ACC112 (cell line): Measurements from ENCODE around the gene KLHL13.
"Not testable (repeated sequence)": the region's sequence is repeated elsewhere in the genome, so short reads cannot be mapped to it uniquely, and the experiment has no call there.

Experiments used
- H2AFZ ChIP-seq: fragments of 200-600 bp; sonication (generic); one replicate; pipeline ENCODE4 v1.6.0; 2017; ENCODE audit warnings: antibody characterized with exemption, low read length; ENCODE audit not compliant: unreplicated experiment
- H3K27ac ChIP-seq: fragments of 200-600 bp; sonication (generic); 2 replicates; pipeline ENCODE4 v1.5.1; 2014; ENCODE audit warnings: low read depth, mild to moderate bottlenecking, antibody characterized with exemption, low read length, moderate library complexity
- H3K27me3 ChIP-seq: fragments of 200-600 bp; sonication (generic); 2 replicates; pipeline ENCODE4 v1.6.1; 2014; ENCODE audit warnings: mild to moderate bottlenecking, antibody characterized with exemption, low read length, moderate library complexity, mixed read lengths; ENCODE audit not compliant: insufficient read depth
- H3K36me3 ChIP-seq: fragments of 200-600 bp; sonication (generic); 2 replicates; pipeline ENCODE4 v1.6.1; 2016; ENCODE audit warnings: mild to moderate bottlenecking, antibody characterized with exemption, low read length, moderate library complexity, mixed read lengths; ENCODE audit not compliant: insufficient read depth
- H3K4me1 ChIP-seq: fragments of 200-600 bp; sonication (generic); one replicate; pipeline ENCODE4 v1.6.1; 2016; ENCODE audit warnings: low read length, mixed read lengths; ENCODE audit not compliant: insufficient read depth, unreplicated experiment, control insufficient read depth
- H3K4me3 ChIP-seq: fragments of 200-600 bp; sonication (generic); 2 replicates; pipeline ENCODE4 v1.5.1; 2014; ENCODE audit warnings: mild to moderate bottlenecking, low read depth, low read length
- H3K79me2 ChIP-seq: fragments of 200-600 bp; sonication (generic); one replicate; pipeline ENCODE4 v1.6.0; 2016; ENCODE audit warnings: low read length; ENCODE audit not compliant: control insufficient read depth, unreplicated experiment, insufficient read depth

KLHL13 gene

GRCh38 chrX:118026631-118027030 is 90.0 kb downstream of the KLHL13 start:
- H3K27ac ChIP-seq, result no peak overlapping the region
- no peak overlapping the region for H2AFZ ChIP-seq

GRCh38 chrX:118025226-118025625 is 91.4 kb downstream of the KLHL13 start:
- Histone ChIP-seq H3K4me1 (peaks cover 4% of the 10 kb centered on the region), H3K27me3 (no peaks in the 10 kb centered on the region), H2AFZ (peak overlapping the region; percentile 60), H3K27ac (no peak overlapping the region), H3K36me3 (no peaks in the 10 kb centered on the region), H3K79me2 (no peaks in the 10 kb centered on the region), H3K4me3 (peak overlapping the region; percentile 60)

More at GRCh38 chrX:118026631-118027030, 90.0 kb downstream of the KLHL13 start:
- Histone ChIP-seq H3K4me1 (peaks cover 4% of the 10 kb centered on the region), H3K36me3 (no peaks in the 10 kb centered on the region), H3K79me2 (no peaks in the 10 kb centered on the region), H3K27me3 (no peaks in the 10 kb centered on the region), H3K4me3 (no peak overlapping the region)

GRCh38 chrX:118024482-118024881 is 92.1 kb downstream of the KLHL13 start:
- H3K36me3 ChIP-seq, result no peaks in the 10 kb centered on the region
- 0 out of 2 replicates have a peak overlapping the region, but pooled peaks have one; percentile 60 for H3K4me3 ChIP-seq
- H3K79me2 ChIP-seq, result no peaks in the 10 kb centered on the region
- H3K4me1 ChIP-seq, result peaks cover 4% of the 10 kb centered on the region
- no peak overlapping the region for H3K27ac ChIP-seq
- H3K27me3 ChIP-seq, result no peaks in the 10 kb centered on the region
- peak overlapping the region; percentile 60 for H2AFZ ChIP-seq

- Histone ChIP-seq H3K4me3 (no peak overlapping the region), H3K79me2 (no peaks in the 10 kb centered on the region), H3K27ac (no peak overlapping the region), H3K4me1 (peaks cover 4% of the 10 kb centered on the region), H2AFZ (no peak overlapping the region), H3K36me3 (no peaks in the 10 kb centered on the region), H3K27me3 (no peaks in the 10 kb centered on the region)
Observed at GRCh38 chrX:118022753-118023152, 93.9 kb downstream of the KLHL13 start.

GRCh38 chrX:118016422-118016821 is 100.2 kb downstream of the KLHL13 start:
- Histone ChIP-seq H3K27ac (no peak overlapping the region), H3K36me3 (no peaks in the 10 kb centered on the region), H3K4me3 (no peak overlapping the region), H3K79me2 (no peaks in the 10 kb centered on the region), H3K4me1 (no peaks in the 10 kb centered on the region), H2AFZ (no peak overlapping the region), H3K27me3 (no peaks in the 10 kb centered on the region)

- H3K4me3 ChIP-seq, H3K27me3 ChIP-seq, H3K79me2 ChIP-seq, H3K36me3 ChIP-seq, H2AFZ ChIP-seq, H3K4me1 ChIP-seq, H3K27ac ChIP-seq: not testable (repeated sequence)
Observed at GRCh38 chrX:118002417-118002816, 114.2 kb downstream of the KLHL13 start.

- H3K27ac ChIP-seq, result no peak overlapping the region
- no peaks in the 10 kb centered on the region for H3K36me3 ChIP-seq
- no peak overlapping the region for H3K4me3 ChIP-seq
- no peaks in the 10 kb centered on the region for H3K27me3 ChIP-seq
- H3K79me2 ChIP-seq, result no peaks in the 10 kb centered on the region
- H3K4me1 ChIP-seq, result no peaks in the 10 kb centered on the region
- no peak overlapping the region for H2AFZ ChIP-seq
Observed at GRCh38 chrX:118000518-118000917, 116.1 kb downstream of the KLHL13 start.

- H2AFZ ChIP-seq, result no peak overlapping the region
- no peaks in the 10 kb centered on the region for H3K79me2 ChIP-seq
- no peaks in the 10 kb centered on the region for H3K4me1 ChIP-seq
- H3K4me3 ChIP-seq, result no peak overlapping the region
- H3K36me3 ChIP-seq, result no peaks in the 10 kb centered on the region
- no peaks in the 10 kb centered on the region for H3K27me3 ChIP-seq
- no peak overlapping the region for H3K27ac ChIP-seq
Observed at GRCh38 chrX:117998171-117998570, 118.4 kb downstream of the KLHL13 start.

- Histone ChIP-seq H2AFZ (no peak overlapping the region), H3K36me3 (no peaks in the 10 kb centered on the region), H3K4me1 (no peaks in the 10 kb centered on the region), H3K27me3 (no peaks in the 10 kb centered on the region), H3K79me2 (no peaks in the 10 kb centered on the region), H3K4me3 (no peak overlapping the region), H3K27ac (no peak overlapping the region)
Observed at GRCh38 chrX:117996918-117997480, 119.6 kb downstream of the KLHL13 start.

- H2AFZ ChIP-seq, result no peak overlapping the region
- H3K27ac ChIP-seq, result no peak overlapping the region
- H3K79me2 ChIP-seq, result no peaks in the 10 kb centered on the region
- no peaks in the 10 kb centered on the region for H3K4me1 ChIP-seq
- H3K36me3 ChIP-seq, result no peaks in the 10 kb centered on the region
- no peaks in the 10 kb centered on the region for H3K27me3 ChIP-seq
- H3K4me3 ChIP-seq, result no peak overlapping the region
Observed at GRCh38 chrX:117996408-117996807, 120.2 kb downstream of the KLHL13 start.

- no peak overlapping the region for H3K4me3 ChIP-seq
- no peaks in the 10 kb centered on the region for H3K79me2 ChIP-seq
- no peaks in the 10 kb centered on the region for H3K4me1 ChIP-seq
- no peak overlapping the region for H3K27ac ChIP-seq
- H2AFZ ChIP-seq, result no peak overlapping the region
- H3K36me3 ChIP-seq, result no peaks in the 10 kb centered on the region
- H3K27me3 ChIP-seq, result no peaks in the 10 kb centered on the region
Observed at GRCh38 chrX:117995378-117995777, 121.2 kb downstream of the KLHL13 start.
